Measurements from ENCODE around the gene NEDD4L. TPM values are rescaled to one million over a fixed set of nuclear protein-coding genes. Genes with fewer than 3 reads are reported as not detected.

Gene NEDD4L
- total and polyA plus RNA-seq, 2 experiments from 2014 or later, result 36.2 to 72.3 TPM

- no peaks in the 10 kb centered on the region; the same call in 1 of the 2 replicates for H4K20me1 ChIP-seq (replicated peaks; ENCODE audit: insufficient read depth)
- Mint-ChIP-seq H3K36me3 (ENCODE audit: low read depth) (peaks cover 4% of the 10 kb centered on the region; the same call in 2 of the 3 replicates), H3K4me3 (no peak overlapping the region), H3K4me1 (peaks cover 3% of the 10 kb centered on the region; the same call in 2 of the 3 replicates), H3K27me3 (ENCODE audit: insufficient read depth, low read depth, poor library complexity) (peaks cover 7% of the 10 kb centered on the region), H3K27ac (no peak overlapping the region), H3K9me3 (no peaks in the 10 kb centered on the region)
- no peak overlapping the region for H3K4me2 ChIP-seq
- H3K9me2 ChIP-seq (ENCODE audit: insufficient read depth), result 0 out of 2 replicates have a peak, but pooled peaks cover 3% of the 10 kb centered on the region
- H3K4me1 ChIP-seq (ENCODE audit: insufficient read depth), result no peaks in the 10 kb centered on the region
- H3K79me2 ChIP-seq (replicated peaks; ENCODE audit: insufficient read depth), result peaks cover 15% of the 10 kb centered on the region; the same call in 1 of the 2 replicates
- no peak for TF ChIP-seq POLR2AphosphoS5 (IDR thresholded peaks at IDR 0.05; ENCODE audit: low read depth)
- no peak for TF ChIP-seq CREB1 (CRISPR knock-in tag; IDR thresholded peaks at IDR 0.05; ENCODE audit: low read depth)
- TF ChIP-seq EZH2 (IDR thresholded peaks at IDR 0.05; ENCODE audit: low read depth, unreplicated experiment), result no peak
- no peak for TF ChIP-seq STAT1 (IDR thresholded peaks at IDR 0.05; ENCODE audit: unreplicated experiment)
- TF ChIP-seq CTCF (conservative IDR thresholded peaks at IDR 0.05; ENCODE audit: low read depth in 2 of 2), result no peak
- TF ChIP-seq JUNB (IDR thresholded peaks at IDR 0.05; ENCODE audit: unreplicated experiment), result no peak
- TF ChIP-seq ZNF331 (CRISPR knock-in tag; IDR thresholded peaks at IDR 0.05; ENCODE audit: low read depth), result no peak
- TF ChIP-seq ZNF114 (CRISPR knock-in tag; IDR thresholded peaks at IDR 0.05), result no peak
- TF ChIP-seq EZH2phosphoT487 (IDR thresholded peaks at IDR 0.05; ENCODE audit: unreplicated experiment), result no peak
- H3K27ac ChIP-seq (ENCODE audit: low read depth), result no peak overlapping the region
- H3F3A ChIP-seq (replicated peaks; ENCODE audit: low read depth), result no peaks in the 10 kb centered on the region
- DNase-seq (ENCODE audit: low spot score) (no peak), ATAC-seq (no peak)
- no peaks in the 10 kb centered on the region for H3K27me3 ChIP-seq (ENCODE audit: insufficient read depth)
- no peaks in the 10 kb centered on the region for H3K36me3 ChIP-seq (ENCODE audit: insufficient read depth)
- H2AFZ ChIP-seq, result no peak overlapping the region
- H3K4me3 ChIP-seq, result no peak overlapping the region
These were observed 124.2 kb downstream of the NEDD4L start for GRCh38 chr18:58168221-58168620.

- no peaks in the 10 kb centered on the region for H3K27me3 ChIP-seq (ENCODE audit: insufficient read depth)
- Mint-ChIP-seq H3K9me3 (no peaks in the 10 kb centered on the region), H3K27ac (no peak overlapping the region), H3K4me1 (peaks cover 5% of the 10 kb centered on the region), H3K4me3 (no peak overlapping the region), H3K27me3 (ENCODE audit: insufficient read depth, low read depth, poor library complexity) (peaks cover 7% of the 10 kb centered on the region), H3K36me3 (ENCODE audit: low read depth) (peaks cover 4% of the 10 kb centered on the region; the same call in 2 of the 3 replicates)
- peaks cover 5% of the 10 kb centered on the region; the same call in 1 of the 2 replicates for H4K20me1 ChIP-seq (replicated peaks; ENCODE audit: insufficient read depth)
- 0 out of 2 replicates have a peak, but pooled peaks cover 3% of the 10 kb centered on the region for H3F3A ChIP-seq (replicated peaks; ENCODE audit: low read depth)
- H3K27ac ChIP-seq (ENCODE audit: low read depth), result no peak overlapping the region
- no peaks in the 10 kb centered on the region for H3K36me3 ChIP-seq (ENCODE audit: insufficient read depth)
- no peak overlapping the region for H2AFZ ChIP-seq
- H3K4me1 ChIP-seq (ENCODE audit: insufficient read depth), result no peaks in the 10 kb centered on the region; the same call in 1 of the 2 replicates
- no peaks in the 10 kb centered on the region for H3K9me2 ChIP-seq (ENCODE audit: insufficient read depth)
- DNase-seq (ENCODE audit: low spot score) (no peak), ATAC-seq (no peak)
- no peak overlapping the region for H3K4me3 ChIP-seq
- H3K4me2 ChIP-seq, result no peak overlapping the region
- H3K79me2 ChIP-seq (replicated peaks; ENCODE audit: insufficient read depth), result peaks cover 21% of the 10 kb centered on the region; the same call in 1 of the 2 replicates
- TF ChIP-seq POLR2AphosphoS5 (IDR thresholded peaks at IDR 0.05; ENCODE audit: low read depth) (no peak), ZNF462 (CRISPR knock-in tag; IDR thresholded peaks at IDR 0.05) (no peak), CREB1 (CRISPR knock-in tag; IDR thresholded peaks at IDR 0.05; ENCODE audit: low read depth) (no peak), STAT1 (IDR thresholded peaks at IDR 0.05; ENCODE audit: unreplicated experiment) (no peak), NANOG (IDR thresholded peaks at IDR 0.05; ENCODE audit: borderline replicate concordance) (no peak), EZH2 (IDR thresholded peaks at IDR 0.05; ENCODE audit: low read depth, unreplicated experiment) (no peak), ZNF114 (CRISPR knock-in tag; IDR thresholded peaks at IDR 0.05) (no peak), EZH2phosphoT487 (IDR thresholded peaks at IDR 0.05; ENCODE audit: unreplicated experiment) (no peak), ZNF331 (CRISPR knock-in tag; IDR thresholded peaks at IDR 0.05; ENCODE audit: low read depth) (no peak), JUNB (IDR thresholded peaks at IDR 0.05; ENCODE audit: unreplicated experiment) (no peak), ETS1 (IDR thresholded peaks at IDR 0.05) (no peak)
These were observed 125.0 kb downstream of the NEDD4L start for GRCh38 chr18:58168993-58169392.
